Trophoblast cell (in vitro differentiated cells and primary cell): ENCODE data around the gene RPTOR.
A peak's percentile ranks its signal among the peaks of the same experiment; 100 is the strongest.

ENCODE experiments used
- DNase-seq, 2 donors: peaks; one replicate each; pipeline ENCODE4 v3.0.0-alpha.2; 2016
- H2AFZ ChIP-seq: 2 replicates; pipeline ENCODE4 v1.6.1; 2013; ENCODE audit warnings: low read length, moderate library complexity, mild to moderate bottlenecking; ENCODE audit not compliant: insufficient read depth, poor library complexity
- H2AK5ac ChIP-seq: 2 replicates; pipeline ENCODE4 v1.6.1; 2013; ENCODE audit warnings: mild to moderate bottlenecking, low read length
- H2BK120ac ChIP-seq: 2 replicates; pipeline ENCODE4 v1.6.1; 2013; ENCODE audit warnings: low read length, mild to moderate bottlenecking, moderate library complexity; ENCODE audit not compliant: insufficient read depth, poor library complexity
- H2BK12ac ChIP-seq: 2 replicates; pipeline ENCODE4 v1.6.1; 2013; ENCODE audit warnings: mild to moderate bottlenecking, low read length, moderate library complexity
- H2BK5ac ChIP-seq: 2 replicates; pipeline ENCODE4 v1.6.1; 2013; ENCODE audit warnings: low read length, low read depth, moderate library complexity, mild to moderate bottlenecking; ENCODE audit not compliant: poor library complexity
- H3K14ac ChIP-seq: 2 replicates; pipeline ENCODE4 v1.6.1; 2013; ENCODE audit warnings: mild to moderate bottlenecking, low read length
- H3K18ac ChIP-seq: 2 replicates; pipeline ENCODE4 v1.6.1; 2013; ENCODE audit warnings: mild to moderate bottlenecking, low read length
- H3K23ac ChIP-seq: 2 replicates; pipeline ENCODE4 v1.6.1; 2013; ENCODE audit warnings: low read length
- H3K27ac ChIP-seq: 2 replicates; pipeline ENCODE4 v1.5.1; 2013; ENCODE audit warnings: low read depth, mild to moderate bottlenecking, inconsistent platforms, low read length, moderate library complexity
- H3K27me3 ChIP-seq: 2 replicates; pipeline ENCODE4 v1.6.1; 2013; ENCODE audit warnings: inconsistent platforms, mild to moderate bottlenecking, low read length, moderate library complexity; ENCODE audit not compliant: insufficient read depth
- H3K36me3 ChIP-seq, 2 experiments: 1 replicate in 1 of 2; 2 replicates in 1 of 2; pipeline ENCODE4 v1.6.1; 2013; ENCODE audit warnings: low read length in 2 of 2, mild to moderate bottlenecking in 2 of 2, moderate library complexity in 1 of 2; ENCODE audit not compliant: insufficient read depth in 2 of 2, control insufficient read depth in 1 of 2
- H3K4ac ChIP-seq: 2 replicates; pipeline ENCODE4 v1.6.1; 2013; ENCODE audit warnings: low read depth, mild to moderate bottlenecking, low read length, moderate library complexity
- H3K4me1 ChIP-seq, 2 experiments: 1 replicate in 1 of 2; 2 replicates in 1 of 2; pipeline ENCODE4 v1.6.1; 2013; ENCODE audit warnings: low read length in 2 of 2, mild to moderate bottlenecking in 2 of 2, moderate library complexity in 1 of 2; ENCODE audit not compliant: insufficient read depth in 2 of 2, control insufficient read depth in 1 of 2
- H3K4me2 ChIP-seq: 2 replicates; pipeline ENCODE4 v1.6.1; 2013; ENCODE audit warnings: inconsistent platforms, mild to moderate bottlenecking, low read length, moderate library complexity
- H3K4me3 ChIP-seq: 2 replicates; pipeline ENCODE4 v1.5.1; 2013; ENCODE audit warnings: mild to moderate bottlenecking, low read depth, low read length, inconsistent platforms
- H3K79me1 ChIP-seq: one replicate; pipeline ENCODE4 v1.6.1; 2013; ENCODE audit warnings: low read length
- H3K79me2 ChIP-seq: 2 replicates; pipeline ENCODE4 v1.6.1; 2013; ENCODE audit warnings: low read length, mild to moderate bottlenecking; ENCODE audit not compliant: control insufficient read depth, insufficient read depth, poor library complexity
- H3K9ac ChIP-seq: 2 replicates; pipeline ENCODE4 v1.6.1; 2013; ENCODE audit warnings: mild to moderate bottlenecking, low read length
- H3K9me3 ChIP-seq: 2 replicates; pipeline ENCODE4 v1.6.1; 2013; ENCODE audit warnings: low read depth, mild to moderate bottlenecking, control low read depth, inconsistent platforms, low read length; ENCODE audit not compliant: insufficient read depth
- H4K12ac ChIP-seq: 2 replicates; pipeline ENCODE4 v1.6.1; 2013; ENCODE audit warnings: low read depth, mild to moderate bottlenecking, low read length, moderate library complexity
- H4K8ac ChIP-seq: 2 replicates; pipeline ENCODE4 v1.6.1; 2013; ENCODE audit warnings: low read depth, mild to moderate bottlenecking, low read length, moderate library complexity
- H4K91ac ChIP-seq: one replicate; pipeline ENCODE4 v1.6.1; 2013; ENCODE audit warnings: low read depth, mild to moderate bottlenecking, low read length, moderate library complexity
- WGBS: extraction: QIAGEN DNeasy Blood & Tissue Kit; methylation state at CpG from one replicate; pipeline ENCODE4 v1.1.7; 2013; ENCODE audit warnings: missing lambda C conversion rate; ENCODE audit not compliant: insufficient read length, insufficient coverage; ENCODE audit errors: extremely low coverage; 5-methylcytosine and 5-hydroxymethylcytosine counted together

Gene RPTOR

GRCh38 chr17:80694992-80695912, 150.6 kb downstream of the RPTOR start:
- Histone ChIP-seq H3K79me1 (peaks cover 5% of the 10 kb centered on the region), H3K27ac (no peak overlapping the region), H3K9me3 (no peaks in the 10 kb centered on the region), H3K9ac (no peak overlapping the region), H3K4me3 (no peak overlapping the region), H3K4ac (no peak overlapping the region), H2BK120ac (peak overlapping the region; percentile 60), H3K4me1 (peaks cover 4 to 9% of the 10 kb centered on the region in 2 experiments), H3K79me2 (no peaks in the 10 kb centered on the region), H3K14ac (peak overlapping the region; percentile 5), H3K18ac (peak overlapping the region; percentile 16), H4K91ac (peak overlapping the region; percentile 72), H2AFZ (peak overlapping the region; percentile 17), H4K12ac (no peak overlapping the region), H3K27me3 (no peaks in the 10 kb centered on the region), H4K8ac (peak overlapping the region; percentile 6), H3K4me2 (no peak overlapping the region), H2AK5ac (no peak overlapping the region), H2BK5ac (no peak overlapping the region), H3K23ac (no peak overlapping the region), H2BK12ac (no peak overlapping the region), H3K36me3 (no peaks in the 10 kb centered on the region)
- 100% methylated on average over 2 of the region's 28 CpGs for WGBS
- DNase-seq, result no peak

DNA sequence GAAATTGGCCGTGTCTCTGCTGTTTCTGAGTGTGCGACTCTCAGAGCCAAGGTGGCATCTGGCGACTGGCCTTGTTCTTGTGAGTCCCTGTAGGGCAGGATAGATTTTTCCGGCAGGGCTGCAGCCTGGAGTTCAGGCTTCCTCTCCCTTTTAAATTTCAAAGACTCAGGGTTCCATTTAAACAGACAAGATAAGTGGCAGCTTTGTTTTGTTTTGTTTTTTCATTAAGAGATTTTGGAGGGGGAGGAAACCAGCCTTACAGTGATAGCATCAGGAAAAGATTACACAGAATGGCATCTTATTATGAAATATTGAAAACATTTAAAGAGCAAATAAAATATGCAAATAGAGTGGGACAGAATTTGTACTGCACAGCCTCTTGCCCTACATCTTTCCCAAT, 151.3 kb downstream of the RPTOR start:
- no peak for DNase-seq

DNA sequence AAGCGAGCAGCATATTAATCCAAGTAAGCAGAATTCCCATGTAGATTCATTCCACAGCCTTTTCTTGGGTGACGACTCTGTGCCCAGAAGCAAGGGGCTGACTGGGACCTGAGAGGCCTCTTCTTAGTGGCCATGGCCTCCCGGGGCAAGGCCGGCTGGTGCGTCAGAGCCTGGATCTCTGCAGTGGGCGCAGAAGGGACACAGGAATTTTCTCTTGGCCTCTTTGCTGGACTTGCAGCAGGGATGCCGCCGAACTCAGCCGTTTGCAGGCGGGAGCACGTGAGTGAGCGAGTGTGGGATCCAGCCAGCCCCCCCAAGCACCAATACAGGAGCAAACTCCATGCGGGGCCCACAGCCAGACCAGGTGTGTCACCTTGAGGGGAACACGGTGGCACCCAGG, 151.8 kb downstream of the RPTOR start:
- H4K12ac ChIP-seq, result no peak overlapping the region
- no peak overlapping the region for H3K27ac ChIP-seq
- H3K79me2 ChIP-seq, result no peaks in the 10 kb centered on the region
- H2AFZ ChIP-seq, result no peak overlapping the region
- peaks cover 4% of the 10 kb centered on the region for H3K9me3 ChIP-seq
- H2BK5ac ChIP-seq, result no peak overlapping the region
- H3K14ac ChIP-seq, result no peak overlapping the region
- no peak overlapping the region for H3K4me3 ChIP-seq
- H4K8ac ChIP-seq, result no peak overlapping the region
- peaks cover 4 to 9% of the 10 kb centered on the region in 2 experiments for H3K4me1 ChIP-seq
- H2AK5ac ChIP-seq, result no peak overlapping the region
- H3K23ac ChIP-seq, result no peak overlapping the region
- no CpG with 5 or more reads among the region's 14 CpGs for WGBS
- H3K4me2 ChIP-seq, result no peak overlapping the region
- no peak overlapping the region for H3K9ac ChIP-seq
- no peak overlapping the region for H3K4ac ChIP-seq
- H3K79me1 ChIP-seq, result peaks cover 5% of the 10 kb centered on the region
- no peaks in the 10 kb centered on the region for H3K27me3 ChIP-seq
- no peak for DNase-seq
- H4K91ac ChIP-seq, result no peak overlapping the region
- no peak overlapping the region for H2BK12ac ChIP-seq
- H3K18ac ChIP-seq, result no peak overlapping the region
- H2BK120ac ChIP-seq, result no peak overlapping the region
- no peaks in the 10 kb centered on the region for H3K36me3 ChIP-seq

More for the DNA sequence above, 151.3 kb downstream of the RPTOR start:
- H4K12ac ChIP-seq, result no peak overlapping the region
- no peak overlapping the region for H3K4ac ChIP-seq
- H3K4me3 ChIP-seq, result no peak overlapping the region
- H4K91ac ChIP-seq, result no peak overlapping the region
- no peak overlapping the region for H2BK120ac ChIP-seq
- H3K18ac ChIP-seq, result no peak overlapping the region
- H2AFZ ChIP-seq, result no peak overlapping the region
- no peak overlapping the region for H3K14ac ChIP-seq
- H3K36me3 ChIP-seq, result no peaks in the 10 kb centered on the region
- no CpG with 5 or more reads among the region's 4 CpGs for WGBS
- H3K79me2 ChIP-seq, result no peaks in the 10 kb centered on the region
- no peaks in the 10 kb centered on the region for H3K27me3 ChIP-seq
- no peak overlapping the region for H2AK5ac ChIP-seq
- no peak overlapping the region for H3K23ac ChIP-seq
- H3K27ac ChIP-seq, result no peak overlapping the region
- no peak overlapping the region for H4K8ac ChIP-seq
- H2BK5ac ChIP-seq, result no peak overlapping the region
- no peak overlapping the region for H2BK12ac ChIP-seq
- H3K9me3 ChIP-seq, result peaks cover 4% of the 10 kb centered on the region
- peaks cover 4 to 9% of the 10 kb centered on the region in 2 experiments for H3K4me1 ChIP-seq
- peaks cover 5% of the 10 kb centered on the region for H3K79me1 ChIP-seq
- H3K9ac ChIP-seq, result no peak overlapping the region
- no peak overlapping the region for H3K4me2 ChIP-seq

GRCh38 chr17:80696964-80697363, 152.3 kb downstream of the RPTOR start:
- H4K91ac ChIP-seq, result no peak overlapping the region
- no peak overlapping the region for H4K12ac ChIP-seq
- no peak overlapping the region for H3K4me3 ChIP-seq
- H3K4me2 ChIP-seq, result no peak overlapping the region
- no peak overlapping the region for H3K23ac ChIP-seq
- H2BK120ac ChIP-seq, result no peak overlapping the region
- no peak overlapping the region for H2AFZ ChIP-seq
- H3K36me3 ChIP-seq, result no peaks in the 10 kb centered on the region
- H2BK12ac ChIP-seq, result no peak overlapping the region
- H4K8ac ChIP-seq, result no peak overlapping the region
- peaks cover 5% of the 10 kb centered on the region for H3K79me1 ChIP-seq
- H3K18ac ChIP-seq, result no peak overlapping the region
- no CpG with 5 or more reads among the region's 5 CpGs for WGBS
- peaks cover 4% of the 10 kb centered on the region for H3K9me3 ChIP-seq
- no peaks in the 10 kb centered on the region for H3K79me2 ChIP-seq
- no peak overlapping the region for H3K14ac ChIP-seq
- no peak overlapping the region for H2AK5ac ChIP-seq
- DNase-seq, result no peak
- H3K4ac ChIP-seq, result no peak overlapping the region
- no peak overlapping the region for H3K9ac ChIP-seq
- H3K4me1 ChIP-seq, result peaks cover 4 to 9% of the 10 kb centered on the region in 2 experiments
- no peak overlapping the region for H2BK5ac ChIP-seq
- no peaks in the 10 kb centered on the region for H3K27me3 ChIP-seq
- no peak overlapping the region for H3K27ac ChIP-seq
